KMS-11 (cell line): ENCODE data around the gene RBFOX1.

Experiments used
- H2AFZ ChIP-seq: fragments of 200-600 bp; sonication (generic); 2 replicates; pipeline ENCODE4 v1.6.1; 2016; ENCODE audit warnings: antibody characterized with exemption, mixed run types, low read depth
- H3K27ac ChIP-seq: fragments of 200-600 bp; sonication (generic); 2 replicates; pipeline ENCODE4 v1.6.1; 2016; ENCODE audit warnings: mild to moderate bottlenecking, mixed run types
- H3K27me3 ChIP-seq: fragments of 200-600 bp; sonication (generic); 2 replicates; pipeline ENCODE4 v1.6.1; 2017; ENCODE audit warnings: mild to moderate bottlenecking, low read depth, mixed run types, moderate library complexity; ENCODE audit not compliant: insufficient read depth
- H3K36me3 ChIP-seq: fragments of 200-600 bp; sonication (generic); 2 replicates; pipeline ENCODE4 v1.6.1; 2017; ENCODE audit warnings: mild to moderate bottlenecking, mixed run types; ENCODE audit not compliant: insufficient read depth
- H3K4me1 ChIP-seq: fragments of 200-600 bp; sonication (generic); 2 replicates; pipeline ENCODE4 v1.6.1; 2016; ENCODE audit warnings: mild to moderate bottlenecking, low read depth, mixed run types; ENCODE audit not compliant: poor library complexity, severe bottlenecking
- H3K4me2 ChIP-seq: fragments of 200-600 bp; sonication (generic); 2 replicates; pipeline ENCODE4 v1.7.0; 2016; ENCODE audit warnings: mild to moderate bottlenecking, mixed run types
- H3K4me3 ChIP-seq: fragments of 200-600 bp; sonication (generic); IDR thresholded peaks from 2 replicates; pipeline ENCODE4 v1.6.1; 2017; ENCODE audit warnings: low read depth, low read length, mixed read lengths; ENCODE audit not compliant: insufficient read depth
- H3K79me2 ChIP-seq: fragments of 200-600 bp; sonication (generic); 2 replicates; pipeline ENCODE4 v1.6.1; 2016; ENCODE audit warnings: low read depth, mixed run types; ENCODE audit not compliant: insufficient read depth
- H3K9ac ChIP-seq: fragments of 200-600 bp; sonication (generic); 2 replicates; pipeline ENCODE4 v1.6.1; 2016; ENCODE audit warnings: mild to moderate bottlenecking, mixed run types
- H4K20me1 ChIP-seq: fragments of 200-600 bp; sonication (generic); 2 replicates; pipeline ENCODE4 v1.6.1; 2016; ENCODE audit warnings: mild to moderate bottlenecking, mixed run types; ENCODE audit not compliant: insufficient read depth
- CTCF ChIP-seq: fragments of 200-600 bp; sonication (generic); conservative IDR thresholded peaks from 2 replicates; pipeline ENCODE4 v1.6.1; 2017; ENCODE audit warnings: low read depth, mild to moderate bottlenecking, antibody characterized with exemption, low read length, moderate library complexity, mixed read lengths

Gene RBFOX1

GRCh38 chr16:7369204-7369603, 36.6 kb downstream of the RBFOX1 start:
- H3K79me2 ChIP-seq: no peaks in the 10 kb centered on the region
- H2AFZ ChIP-seq: no peak overlapping the region
- H3K27ac ChIP-seq: no peak overlapping the region
- TF ChIP-seq CTCF: no peak
- H3K36me3 ChIP-seq: no peaks in the 10 kb centered on the region
- H3K4me1 ChIP-seq: no peaks in the 10 kb centered on the region
- H4K20me1 ChIP-seq: no peaks in the 10 kb centered on the region
- no peak overlapping the region for H3K9ac ChIP-seq
- H3K4me2 ChIP-seq: no peak overlapping the region
- H3K4me3 ChIP-seq: no peak overlapping the region
- H3K27me3 ChIP-seq: no peaks in the 10 kb centered on the region

GRCh38 chr16:7372095-7372494, 39.5 kb downstream of the RBFOX1 start:
- no peaks in the 10 kb centered on the region for H3K4me1 ChIP-seq
- H3K27me3 ChIP-seq: no peaks in the 10 kb centered on the region
- no peak overlapping the region for H3K9ac ChIP-seq
- H3K36me3 ChIP-seq: no peaks in the 10 kb centered on the region
- no peak overlapping the region for H3K27ac ChIP-seq
- no peaks in the 10 kb centered on the region for H3K79me2 ChIP-seq
- no peak overlapping the region for H3K4me3 ChIP-seq
- H2AFZ ChIP-seq: no peak overlapping the region
- no peaks in the 10 kb centered on the region for H4K20me1 ChIP-seq
- no peak overlapping the region for H3K4me2 ChIP-seq
- no peak for TF ChIP-seq CTCF

GRCh38 chr16:7373776-7374175, 41.1 kb downstream of the RBFOX1 start:
- H3K79me2 ChIP-seq: no peaks in the 10 kb centered on the region
- no peak for TF ChIP-seq CTCF
- no peaks in the 10 kb centered on the region for H3K4me1 ChIP-seq
- no peak overlapping the region for H3K27ac ChIP-seq
- no peak overlapping the region for H3K4me2 ChIP-seq
- no peak overlapping the region for H2AFZ ChIP-seq
- H3K4me3 ChIP-seq: no peak overlapping the region
- H3K9ac ChIP-seq: no peak overlapping the region
- no peaks in the 10 kb centered on the region for H4K20me1 ChIP-seq
- H3K27me3 ChIP-seq: no peaks in the 10 kb centered on the region
- H3K36me3 ChIP-seq: no peaks in the 10 kb centered on the region

- Histone ChIP-seq H4K20me1 (no peaks in the 10 kb centered on the region), H3K4me3 (no peak overlapping the region), H3K36me3 (no peaks in the 10 kb centered on the region), H3K9ac (no peak overlapping the region), H3K27ac (no peak overlapping the region), H3K4me1 (no peaks in the 10 kb centered on the region), H3K4me2 (no peak overlapping the region), H3K27me3 (no peaks in the 10 kb centered on the region), H2AFZ (no peak overlapping the region), H3K79me2 (no peaks in the 10 kb centered on the region)
- TF ChIP-seq CTCF: no peak
Measured at GRCh38 chr16:7374614-7375174, 42.0 kb downstream of the RBFOX1 start.
